Activated CD4-positive, alpha-beta T cell treated with anti-CD3 and anti-CD28 coated beads, Interleukin-2, amount 50 U/mL, for 24 hours (primary cell): ENCODE measurements around the gene FBF1.
"Not testable (repeated sequence)": the region's sequence is repeated elsewhere in the genome, so short reads cannot be mapped to it uniquely, and the experiment has no call there.

ENCODE experiments used
- DNase-seq, 2 donors: peaks; one replicate each; pipeline ENCODE4 v3.0.0-alpha.2; 2020; ENCODE audit warnings: low read depth in 1 of 2, low spot score in 1 of 2

The FBF1 gene

DNA sequence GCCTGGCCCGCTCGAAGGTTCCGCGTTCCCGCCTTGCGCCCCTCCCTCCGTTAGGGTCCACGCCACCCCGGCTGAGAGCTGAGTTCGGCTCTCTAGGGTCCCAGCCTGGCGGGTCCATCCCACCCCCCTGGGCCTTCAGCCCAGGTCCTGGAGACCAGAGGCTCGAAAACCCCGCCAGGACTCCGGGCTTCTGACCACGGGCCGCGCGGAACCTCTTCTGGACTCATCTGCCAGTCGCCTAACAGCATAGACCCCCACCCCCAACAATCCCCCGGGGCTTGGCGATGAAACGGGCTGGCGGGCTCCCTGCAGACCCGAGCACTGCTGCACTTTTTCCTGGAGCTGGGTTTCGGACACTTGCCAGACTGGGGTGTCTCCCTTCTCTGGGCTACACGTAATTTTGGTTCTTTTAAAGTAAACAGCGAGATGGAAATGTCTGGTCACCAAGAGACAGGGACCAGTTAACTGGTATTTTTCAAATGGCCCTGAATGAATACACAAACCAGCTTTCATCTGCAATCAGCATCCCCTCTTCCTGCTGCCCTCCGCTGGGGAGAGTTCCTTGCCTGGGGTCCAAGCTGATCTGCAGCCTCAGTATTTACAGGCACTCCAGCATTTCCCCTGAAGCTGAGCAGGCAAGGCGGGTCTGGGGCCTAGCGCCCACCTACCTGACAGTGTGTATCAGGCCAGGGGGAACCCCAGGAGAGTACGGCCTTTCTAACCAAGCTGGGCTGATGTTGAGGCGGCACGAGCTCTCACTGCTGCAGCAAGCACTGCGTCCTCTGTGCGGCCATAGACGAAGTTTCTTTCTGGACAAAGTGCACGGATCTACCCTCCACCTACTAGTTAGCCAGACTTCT, 43.5 kb downstream of the FBF1 start:
- DNase-seq = no peak

DNA sequence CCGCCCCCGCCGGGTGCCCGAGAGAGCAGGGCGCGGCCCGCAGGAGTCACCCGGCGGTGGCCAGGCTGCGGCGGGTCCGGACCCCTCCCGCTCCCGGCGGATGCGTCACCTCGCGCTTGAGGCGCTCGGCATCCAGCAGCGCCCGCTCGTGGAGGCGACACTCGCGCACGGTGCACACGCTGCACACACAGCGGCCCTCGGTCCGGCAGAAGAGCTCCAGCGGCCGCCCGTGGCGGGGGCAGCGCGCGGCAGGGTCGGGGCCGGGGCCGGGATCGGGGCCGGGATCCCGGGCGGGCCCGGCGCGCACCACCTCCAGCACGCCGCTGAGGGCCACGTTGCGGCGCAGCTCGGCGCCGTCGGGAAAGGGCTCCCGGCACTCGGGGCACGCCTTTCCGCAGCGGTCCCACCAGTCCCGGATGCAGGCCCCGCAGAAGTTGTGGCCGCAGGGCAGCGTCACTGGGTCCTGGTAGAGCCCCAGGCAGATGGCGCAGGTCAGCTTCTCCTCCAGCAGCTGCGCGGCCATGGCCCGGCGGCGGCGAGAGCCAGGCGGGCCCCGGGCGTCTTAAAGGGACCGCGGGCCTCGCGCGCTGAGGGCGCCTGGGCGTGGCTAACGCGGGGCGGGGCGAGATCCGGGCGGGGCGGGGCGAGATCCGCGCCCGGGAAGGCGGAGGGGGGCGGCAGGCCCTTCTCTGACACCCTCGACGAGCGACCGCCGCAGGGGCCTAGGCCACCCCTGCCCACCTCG, 44.3 kb downstream of the FBF1 start, which contains the start of gene TRIM65:
TRIM65 (minus strand) TSS at position 537 of the 745 bp plus-strand sequence; CDS start at position 523, 14 bp downstream.
- DNase-seq = peak; percentile 66 to 68

GRCh38 chr17:75895370-75896155, 45.3 kb downstream of the FBF1 start:
- no peak for DNase-seq

DNA sequence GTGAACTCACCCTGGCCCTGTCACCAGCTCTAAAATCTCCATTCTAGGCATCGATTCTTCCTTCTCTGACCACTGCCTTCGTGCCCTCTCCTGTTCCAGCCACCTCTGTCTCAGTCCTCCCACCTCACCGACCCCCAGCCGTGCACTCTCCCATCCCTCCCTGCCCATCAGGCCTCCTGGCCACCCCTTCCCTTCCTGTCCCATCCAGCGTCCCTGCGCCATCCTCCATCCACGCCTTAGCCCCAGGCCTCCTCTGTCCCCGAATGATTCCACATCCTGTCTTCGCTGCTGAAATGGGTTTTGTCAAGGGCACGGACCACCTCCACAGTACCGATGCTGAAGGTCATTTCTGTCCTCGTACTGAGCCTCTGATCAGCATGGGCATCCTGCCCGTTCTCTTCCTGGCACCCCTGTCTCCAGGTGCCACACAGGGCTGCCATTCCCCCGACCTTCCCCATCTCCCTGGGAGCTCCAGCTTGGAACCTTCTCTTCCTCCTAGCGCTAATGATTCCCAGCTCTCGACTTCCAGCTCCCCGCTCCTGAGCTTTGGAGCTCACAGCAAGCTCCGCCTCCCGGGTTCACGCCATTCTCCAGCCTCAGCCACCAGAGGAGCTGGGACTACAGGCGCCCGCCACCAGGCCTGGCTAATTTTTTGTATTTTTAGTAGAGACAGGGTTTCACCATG, 46.7 kb downstream of the FBF1 start:
- no peak for DNase-seq

GRCh38 chr17:75893305-75894048, 47.4 kb downstream of the FBF1 start:
- DNase-seq = no peak

DNA sequence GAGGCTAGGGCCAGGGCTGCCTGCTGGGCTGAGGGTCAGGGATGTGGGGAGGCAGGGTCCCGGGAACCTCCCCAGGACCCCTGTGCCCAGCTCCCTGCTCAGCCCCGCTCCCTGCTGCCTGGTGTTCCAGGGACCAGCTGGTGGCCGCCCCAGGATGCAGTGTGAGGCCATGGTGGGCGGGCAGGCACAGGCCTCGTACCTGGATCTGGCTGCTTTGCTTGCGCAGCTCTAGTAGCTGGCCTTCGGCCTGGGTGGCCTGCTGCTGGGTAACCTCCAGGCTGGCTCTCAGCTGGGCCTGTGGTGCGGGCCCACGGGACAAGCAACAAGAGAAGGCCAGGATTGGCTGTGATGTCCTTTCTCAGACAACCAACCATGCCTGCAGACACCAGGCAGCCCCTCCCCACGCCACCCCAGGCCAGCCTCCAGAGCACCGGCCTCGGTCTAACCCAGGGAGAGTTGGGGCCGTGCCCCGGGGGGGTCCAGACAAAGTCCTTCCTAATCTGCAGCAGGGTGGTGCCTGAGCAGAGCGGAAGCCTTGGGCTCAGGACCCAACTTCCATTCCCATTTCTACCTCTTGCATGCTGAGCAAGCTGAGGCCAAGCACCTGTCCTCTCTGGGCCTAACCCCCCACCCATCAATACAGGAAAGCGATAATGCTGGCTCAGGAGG, 48.2 kb downstream of the FBF1 start:
- DNase-seq = no peak

GRCh38 chr17:75891605-75892555, 49.0 kb downstream of the FBF1 start:
- no peak for DNase-seq

DNA sequence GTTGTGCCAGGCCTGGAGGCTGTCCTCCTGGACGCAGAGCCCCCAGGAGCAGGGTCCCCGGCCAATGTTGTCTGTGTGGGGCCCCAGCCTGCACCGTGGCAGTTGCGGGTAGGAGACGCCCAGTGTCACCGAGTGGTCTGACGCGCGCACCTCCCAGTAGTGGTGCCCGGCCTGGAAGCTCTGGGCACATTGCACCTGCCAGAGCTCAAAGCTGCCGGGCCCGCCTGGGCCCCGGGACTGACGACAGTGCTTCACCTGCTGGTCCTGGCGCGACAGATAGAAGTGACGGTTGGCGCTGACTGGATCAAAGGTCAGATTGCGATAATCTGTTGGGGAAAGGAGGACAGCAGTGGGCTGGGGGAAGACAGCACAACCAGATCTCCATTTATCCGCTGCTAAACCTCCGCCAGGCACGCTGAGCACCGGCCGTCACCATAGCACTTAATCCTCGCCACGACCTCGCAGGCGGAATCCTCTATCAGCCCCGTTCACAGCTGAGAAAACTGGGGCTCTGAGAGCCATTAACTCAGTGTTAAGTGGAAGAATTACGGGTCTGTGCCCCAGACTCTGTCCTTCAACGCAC, 49.7 kb downstream of the FBF1 start:
- no peak for DNase-seq

GRCh38 chr17:75889454-75889853, 51.4 kb downstream of the FBF1 start:
- DNase-seq = no peak

DNA sequence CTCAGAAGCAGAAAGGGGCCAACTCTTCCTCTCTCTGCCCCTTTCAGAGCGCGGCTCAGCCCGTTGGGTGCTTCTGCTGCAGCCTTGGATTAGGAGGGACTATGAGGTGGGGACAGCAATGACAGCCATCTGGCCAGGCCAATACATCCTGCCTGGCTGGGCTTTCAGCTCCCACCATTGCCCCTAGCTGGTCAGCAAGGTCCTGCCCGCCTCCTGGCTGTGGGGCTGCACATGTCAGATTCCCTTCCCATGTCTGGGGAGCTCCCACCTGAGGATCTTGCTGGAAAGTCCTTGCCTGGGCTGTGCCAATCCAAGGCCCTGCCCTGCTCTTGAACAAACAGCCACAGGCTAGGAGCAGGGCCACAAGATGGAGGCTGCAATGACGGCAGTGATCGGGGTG, 52.4 kb downstream of the FBF1 start:
- DNase-seq = no peak

DNA sequence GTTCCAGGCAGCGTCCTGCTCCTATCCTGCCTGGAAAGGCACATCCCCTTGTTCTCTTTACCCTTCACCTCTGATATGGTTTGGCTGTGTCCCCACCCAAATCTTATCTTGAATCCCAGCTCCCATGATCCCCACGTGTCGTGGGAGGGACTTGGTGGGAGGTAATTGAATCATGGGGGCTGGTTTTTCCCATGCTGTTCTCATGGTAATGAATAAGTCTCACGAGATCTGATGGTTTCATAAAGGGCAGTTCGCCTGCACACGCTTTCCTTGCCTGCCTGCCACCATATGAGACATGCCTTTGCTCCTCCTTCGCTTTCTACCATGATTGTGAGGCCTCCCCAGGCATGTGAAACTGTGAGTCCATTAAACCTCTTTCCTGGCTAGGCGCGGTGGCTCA, 55.0 kb downstream of the FBF1 start:
- not testable (repeated sequence) for DNase-seq

DNA sequence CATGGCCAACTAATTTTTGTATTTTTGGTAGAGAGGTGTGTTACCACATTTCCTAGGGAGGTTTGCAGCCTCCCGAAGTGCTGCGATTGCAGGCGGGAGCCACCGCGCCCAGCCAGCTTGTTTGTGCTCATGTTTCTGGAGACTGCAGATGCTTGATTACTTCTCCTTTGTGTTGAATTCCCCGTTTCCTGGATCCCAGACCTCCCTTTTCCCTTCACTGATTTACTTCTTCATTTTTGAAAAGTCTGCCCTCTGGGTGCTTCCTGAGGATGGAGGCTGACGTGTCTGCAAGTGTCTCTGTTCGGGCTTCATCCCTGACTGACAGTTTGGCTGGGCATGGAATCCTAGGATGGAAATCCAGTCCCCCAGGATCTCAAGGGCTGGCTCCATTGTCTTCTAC, 55.4 kb downstream of the FBF1 start:
- DNase-seq = no peak

DNA sequence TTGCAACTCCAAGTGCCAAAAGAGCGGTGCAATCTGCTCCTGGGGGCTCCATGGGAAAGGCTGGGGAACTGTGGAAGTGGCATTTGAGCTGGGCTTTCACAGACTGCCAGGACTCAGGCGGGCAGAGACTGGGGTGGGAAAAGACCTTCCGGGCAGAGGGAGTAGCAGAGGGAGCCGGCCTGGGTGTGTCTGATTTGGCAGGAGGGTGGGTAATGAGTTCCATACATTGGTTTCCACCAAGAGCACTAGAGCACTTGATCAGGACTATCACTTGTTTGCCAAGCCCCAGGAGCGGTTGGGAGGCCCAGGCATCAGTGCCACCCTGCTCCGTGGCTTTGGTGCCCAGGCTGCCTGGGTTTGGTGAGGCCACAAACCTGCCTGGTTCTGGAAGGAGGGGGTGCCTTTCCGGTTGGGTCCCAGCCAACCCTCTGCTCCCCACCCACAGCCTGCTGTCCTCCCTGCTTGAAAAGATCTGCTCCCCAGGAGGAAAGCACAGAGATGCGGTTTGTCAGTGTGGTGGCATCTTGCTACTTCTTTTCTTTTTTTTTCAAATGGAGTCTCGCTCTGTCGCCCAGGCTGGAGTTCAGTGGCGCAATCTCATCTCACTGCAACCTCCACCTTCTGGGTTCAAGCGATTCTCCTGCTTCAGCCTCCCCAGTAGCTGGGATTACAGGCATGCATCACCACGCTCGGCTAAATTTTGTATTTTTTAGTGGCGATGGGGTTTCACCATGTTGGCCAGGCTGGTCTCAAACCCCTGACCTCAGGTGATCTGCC, 59.0 kb downstream of the FBF1 start:
- DNase-seq = no peak

- no peak for DNase-seq
Measured at GRCh38 chr17:75880266-75880665, 60.6 kb downstream of the FBF1 start.

DNA sequence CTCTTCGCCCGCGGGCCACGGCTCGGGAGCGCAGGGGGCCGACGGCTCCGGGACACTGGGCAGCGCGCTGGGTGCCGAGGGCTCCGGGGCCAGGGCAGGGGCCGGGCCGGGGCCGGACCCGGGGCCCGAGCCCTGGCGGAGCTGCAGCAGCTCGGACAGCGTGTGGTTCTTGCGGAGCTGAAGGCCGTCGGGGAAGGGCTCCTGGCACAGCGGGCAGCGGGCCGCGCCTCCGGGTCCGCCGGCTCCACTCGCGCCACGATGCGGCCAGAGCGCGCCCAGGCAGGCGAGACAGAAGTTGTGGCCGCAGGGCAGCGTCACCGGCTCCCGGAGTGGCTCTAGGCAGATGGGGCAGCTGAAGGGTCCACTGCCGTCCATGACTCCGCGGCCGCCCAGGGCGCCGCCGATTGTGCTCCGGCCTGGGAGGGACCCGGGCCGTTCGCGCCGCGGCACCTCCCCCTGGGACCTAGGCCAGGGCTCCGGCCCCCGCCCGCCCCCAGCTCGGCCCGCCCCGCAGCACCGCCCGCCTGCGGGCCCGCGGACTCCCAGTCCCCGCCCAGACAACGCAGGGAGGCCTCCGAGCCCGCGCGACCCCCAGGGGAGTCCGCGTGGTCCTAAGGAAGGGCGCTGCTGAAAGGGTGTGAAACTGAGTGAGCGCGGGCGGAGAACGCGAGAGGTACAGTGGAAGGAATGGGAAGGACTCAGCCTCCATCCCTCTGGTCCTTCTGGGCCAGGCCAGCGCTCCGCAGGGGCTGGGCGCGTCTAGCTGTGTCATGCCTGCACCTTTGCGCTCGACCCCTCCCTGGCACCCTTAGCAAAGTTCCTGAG, 62.5 kb downstream of the FBF1 start, which contains the start of gene TRIM47:
TRIM47 (minus strand) TSS at position 408 of the 825 bp plus-strand sequence; CDS start at position 375, 33 bp downstream.
- no peak for DNase-seq

DNA sequence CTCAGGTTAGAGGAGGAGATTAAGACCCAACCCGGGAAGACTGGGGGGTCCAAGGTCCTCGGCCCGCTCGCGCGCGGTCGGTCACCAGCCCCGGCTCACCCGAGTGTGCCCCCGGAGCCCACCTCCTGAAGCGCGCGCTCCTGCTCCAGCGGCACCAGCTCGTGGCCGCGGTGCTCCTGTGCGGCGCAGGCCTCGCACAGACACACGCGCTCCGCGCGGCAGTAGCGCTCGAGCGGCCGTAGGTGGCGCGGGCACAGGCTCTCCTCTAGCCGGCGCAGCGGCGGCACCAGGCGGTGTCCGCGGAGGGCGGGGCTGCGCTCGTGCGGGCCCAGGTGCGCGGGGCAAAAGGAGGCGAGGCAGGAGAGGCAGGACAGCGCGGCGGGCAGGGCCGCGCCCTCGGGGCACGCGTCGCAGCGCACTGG, 63.1 kb downstream of the FBF1 start:
- DNase-seq = peak; percentile 35 to 45
